ENCODE data around the gene MT1G.
A peak's percentile ranks its signal among the peaks of the same experiment; 100 is the strongest.
"Not testable (repeated sequence)": the region's sequence is repeated elsewhere in the genome, so short reads cannot be mapped to it uniquely, and the experiment has no call there.

MT1G gene

DNA sequence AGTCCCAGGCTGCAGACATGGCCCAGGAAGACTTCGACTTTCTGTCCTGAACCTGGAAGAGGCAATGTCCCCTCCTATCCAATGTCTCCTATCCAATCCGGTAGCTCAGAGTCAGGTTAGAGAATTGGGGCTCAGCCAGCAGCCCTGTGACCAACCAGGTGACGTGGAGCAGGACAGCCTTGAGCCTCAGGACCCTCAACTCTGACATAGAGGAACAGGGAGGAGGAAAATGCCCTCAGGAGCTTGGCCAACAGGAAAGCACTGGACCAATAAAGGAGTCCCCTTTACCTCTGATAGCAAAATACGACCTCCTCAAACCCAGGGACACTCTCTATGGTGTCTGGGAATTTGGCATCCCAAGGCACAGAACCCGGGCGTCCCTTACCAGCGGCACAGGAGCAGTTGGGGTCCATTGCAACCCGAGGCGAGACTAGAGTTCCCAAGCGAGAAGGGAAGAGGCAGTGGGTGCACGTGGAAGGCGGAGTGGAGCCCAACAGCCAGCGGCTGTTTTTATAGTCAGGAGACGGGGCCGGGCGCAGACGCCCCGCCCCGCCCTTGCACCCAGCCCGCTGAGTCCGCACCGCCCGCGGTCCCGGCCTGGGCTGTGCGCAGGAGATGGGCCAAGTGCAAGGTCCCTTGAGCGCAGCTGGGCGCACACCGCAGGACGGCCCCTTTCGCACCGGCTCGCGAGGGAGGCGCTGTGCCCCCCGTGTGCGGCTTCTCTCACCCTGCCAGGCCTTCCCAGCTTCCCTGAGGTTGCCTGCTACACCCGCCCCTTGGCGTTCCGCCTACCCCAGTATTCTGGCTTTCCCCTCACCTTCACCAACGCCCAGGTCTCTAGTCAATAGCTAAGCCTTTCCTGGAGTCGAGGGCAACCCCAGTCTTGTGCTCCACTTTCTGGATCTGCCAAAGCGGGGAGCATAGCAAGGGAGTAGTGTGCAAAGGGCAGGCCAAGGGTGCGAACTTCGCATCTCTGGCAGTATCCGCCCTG, at the start of gene MT1G:
TSS of gene MT1G (minus strand) at position 485 of the 991 bp plus-strand sequence. CDS start at position 413, 72 bp downstream.
- Histone ChIP-seq H3K27ac (ENCODE audit: low read depth, low read length) (no peak within 1 kb of the TSS), H4K20me1 (ENCODE audit: control insufficient read depth, insufficient read depth, low read depth, low read length) (no peaks in the 10 kb centered on the region), H3K36me3 (ENCODE audit: control insufficient read depth, low read length) (no peaks in the 10 kb centered on the region), H3K4me1 (ENCODE audit: control insufficient read depth, low read length) (no peaks in the 10 kb centered on the region), H3K4me3 (ENCODE audit: low read length) (no peak within 1 kb of the TSS), H3K9me3 (ENCODE audit: control insufficient read depth, insufficient read depth, low read length) (no peaks in the 10 kb centered on the region), H3F3A (ENCODE audit: control insufficient read depth, insufficient read depth) (no peaks in the 10 kb centered on the region), H3K27me3 (ENCODE audit: control insufficient read depth, low read length) (peaks cover 71% of the 10 kb centered on the region), H3K79me2 (ENCODE audit: control insufficient read depth, low read length) (no peaks in the 10 kb centered on the region), H3K4me2 (ENCODE audit: low read length) (no peak within 1 kb of the TSS), H3K9me2 (replicated peaks; ENCODE audit: control insufficient read depth, low read length) (no peaks in the 10 kb centered on the region)
- TF ChIP-seq, protein P1, sequence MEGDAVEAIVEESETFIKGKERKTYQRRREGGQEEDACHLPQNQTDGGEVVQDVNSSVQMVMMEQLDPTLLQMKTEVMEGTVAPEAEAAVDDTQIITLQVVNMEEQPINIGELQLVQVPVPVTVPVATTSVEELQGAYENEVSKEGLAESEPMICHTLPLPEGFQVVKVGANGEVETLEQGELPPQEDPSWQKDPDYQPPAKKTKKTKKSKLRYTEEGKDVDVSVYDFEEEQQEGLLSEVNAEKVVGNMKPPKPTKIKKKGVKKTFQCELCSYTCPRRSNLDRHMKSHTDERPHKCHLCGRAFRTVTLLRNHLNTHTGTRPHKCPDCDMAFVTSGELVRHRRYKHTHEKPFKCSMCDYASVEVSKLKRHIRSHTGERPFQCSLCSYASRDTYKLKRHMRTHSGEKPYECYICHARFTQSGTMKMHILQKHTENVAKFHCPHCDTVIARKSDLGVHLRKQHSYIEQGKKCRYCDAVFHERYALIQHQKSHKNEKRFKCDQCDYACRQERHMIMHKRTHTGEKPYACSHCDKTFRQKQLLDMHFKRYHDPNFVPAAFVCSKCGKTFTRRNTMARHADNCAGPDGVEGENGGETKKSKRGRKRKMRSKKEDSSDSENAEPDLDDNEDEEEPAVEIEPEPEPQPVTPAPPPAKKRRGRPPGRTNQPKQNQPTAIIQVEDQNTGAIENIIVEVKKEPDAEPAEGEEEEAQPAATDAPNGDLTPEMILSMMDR (IDR thresholded peaks at IDR 0.05; ENCODE audit: low read depth, low read length, poor library complexity, severe bottlenecking), result no peak
- 0 out of 2 replicates have a peak, but pooled peaks have one; percentile 16 for TF ChIP-seq EZH2phosphoT487 (IDR thresholded peaks at IDR 0.05; ENCODE audit: borderline replicate concordance, low read length)

- not testable (repeated sequence) for H3K9me3 ChIP-seq (ENCODE audit: control insufficient read depth, insufficient read depth, low read length); H3K4me1 ChIP-seq (ENCODE audit: control insufficient read depth, low read length); H3K36me3 ChIP-seq (ENCODE audit: control insufficient read depth, low read length); H3F3A ChIP-seq (ENCODE audit: control insufficient read depth, insufficient read depth); H3K4me3 ChIP-seq (ENCODE audit: low read length); H3K27ac ChIP-seq (ENCODE audit: low read depth, low read length); H4K20me1 ChIP-seq (ENCODE audit: control insufficient read depth, insufficient read depth, low read depth, low read length); H3K4me2 ChIP-seq (ENCODE audit: low read length); H3K9me2 ChIP-seq (replicated peaks; ENCODE audit: control insufficient read depth, low read length); H3K79me2 ChIP-seq (ENCODE audit: control insufficient read depth, low read length)
- H3K27me3 ChIP-seq (ENCODE audit: control insufficient read depth, low read length), result peaks cover 18% of the 10 kb centered on the region
These were observed 49.7 kb upstream of the MT1G start for GRCh38 chr16:56717532-56717931.

- Histone ChIP-seq H3K4me1 (ENCODE audit: control insufficient read depth, low read length) (no peaks in the 10 kb centered on the region), H3K27me3 (ENCODE audit: control insufficient read depth, low read length) (peaks cover 15% of the 10 kb centered on the region), H4K20me1 (ENCODE audit: control insufficient read depth, insufficient read depth, low read depth, low read length) (no peaks in the 10 kb centered on the region), H3K4me2 (ENCODE audit: low read length) (no peak overlapping the region), H3K4me3 (ENCODE audit: low read length) (no peak overlapping the region), H3K9me2 (replicated peaks; ENCODE audit: control insufficient read depth, low read length) (no peaks in the 10 kb centered on the region), H3K36me3 (ENCODE audit: control insufficient read depth, low read length) (no peaks in the 10 kb centered on the region), H3K9me3 (ENCODE audit: control insufficient read depth, insufficient read depth, low read length) (no peaks in the 10 kb centered on the region), H3K27ac (ENCODE audit: low read depth, low read length) (no peak overlapping the region), H3F3A (ENCODE audit: control insufficient read depth, insufficient read depth) (no peaks in the 10 kb centered on the region), H3K79me2 (ENCODE audit: control insufficient read depth, low read length) (no peaks in the 10 kb centered on the region)
- TF ChIP-seq EZH2phosphoT487 (IDR thresholded peaks at IDR 0.05; ENCODE audit: borderline replicate concordance, low read length), result no peak
- TF ChIP-seq, protein P1 (IDR thresholded peaks at IDR 0.05; ENCODE audit: low read depth, low read length, poor library complexity, severe bottlenecking), result no peak
These were observed 48.9 kb upstream of the MT1G start for GRCh38 chr16:56716761-56717160.

- Histone ChIP-seq H3K27ac (ENCODE audit: low read depth, low read length) (no peak overlapping the region), H3K27me3 (ENCODE audit: control insufficient read depth, low read length) (peaks cover 21% of the 10 kb centered on the region), H4K20me1 (ENCODE audit: control insufficient read depth, insufficient read depth, low read depth, low read length) (no peaks in the 10 kb centered on the region), H3F3A (ENCODE audit: control insufficient read depth, insufficient read depth) (no peaks in the 10 kb centered on the region), H3K4me3 (ENCODE audit: low read length) (no peak overlapping the region), H3K4me1 (ENCODE audit: control insufficient read depth, low read length) (no peaks in the 10 kb centered on the region), H3K9me2 (replicated peaks; ENCODE audit: control insufficient read depth, low read length) (no peaks in the 10 kb centered on the region), H3K79me2 (ENCODE audit: control insufficient read depth, low read length) (no peaks in the 10 kb centered on the region), H3K4me2 (ENCODE audit: low read length) (no peak overlapping the region), H3K36me3 (ENCODE audit: control insufficient read depth, low read length) (no peaks in the 10 kb centered on the region), H3K9me3 (ENCODE audit: control insufficient read depth, insufficient read depth, low read length) (no peaks in the 10 kb centered on the region)
- TF ChIP-seq, protein P1 (IDR thresholded peaks at IDR 0.05; ENCODE audit: low read depth, low read length, poor library complexity, severe bottlenecking), result no peak
- TF ChIP-seq EZH2phosphoT487 (IDR thresholded peaks at IDR 0.05; ENCODE audit: borderline replicate concordance, low read length), result no peak
These were observed 47.3 kb upstream of the MT1G start for GRCh38 chr16:56715126-56715525.
